Activated CD8-positive, alpha-beta memory T cell treated with anti-CD3 and anti-CD28 coated beads, Interleukin-2, amount 50 U/mL, for 24 hours (primary cell): ENCODE results near the gene RMRP.
A peak's percentile ranks its signal among the peaks of the same experiment; 100 is the strongest.

ENCODE experiments used
- DNase-seq: peaks from one replicate; pipeline ENCODE4 v3.0.0-alpha.2; 2020; ENCODE audit errors: extremely low read depth

RMRP gene

GRCh38 chr9:35657546-35658136 is at the start of gene RMRP:
Gene RMRP (minus strand): TSS chr9:35658019.
- peak; percentile 87 for DNase-seq

- DNase-seq, result no peak
Measured at GRCh38 chr9:35706951-35707350, 49.1 kb upstream of the RMRP start.

- no peak for DNase-seq
Measured at GRCh38 chr9:35705836-35706430, 48.1 kb upstream of the RMRP start.

GRCh38 chr9:35705372-35705771 is 47.6 kb upstream of the RMRP start:
- DNase-seq, result no peak

- no peak for DNase-seq
Measured at GRCh38 chr9:35703906-35704672, 46.3 kb upstream of the RMRP start.

- DNase-seq, result no peak
Measured at GRCh38 chr9:35702696-35703095, 44.9 kb upstream of the RMRP start.

GRCh38 chr9:35700942-35701341 is 43.1 kb upstream of the RMRP start:
- DNase-seq, result no peak

GRCh38 chr9:35700031-35700430 is 42.2 kb upstream of the RMRP start:
- DNase-seq, result no peak

- DNase-seq, result no peak
Measured at GRCh38 chr9:35698231-35698630, 40.4 kb upstream of the RMRP start.

- no peak for DNase-seq
Measured at GRCh38 chr9:35697486-35697885, 39.7 kb upstream of the RMRP start.

- DNase-seq, result no peak
Measured at GRCh38 chr9:35696520-35697215, 38.8 kb upstream of the RMRP start.

- DNase-seq, result no peak
Measured at GRCh38 chr9:35695943-35696401, 38.2 kb upstream of the RMRP start.

GRCh38 chr9:35691757-35692301 is 34.0 kb upstream of the RMRP start:
- no peak for DNase-seq

- DNase-seq, result no peak
Measured at GRCh38 chr9:35691334-35691650, 33.5 kb upstream of the RMRP start.

GRCh38 chr9:35690614-35691333 is 33.0 kb upstream of the RMRP start:
- no peak for DNase-seq

- no peak for DNase-seq
Measured at GRCh38 chr9:35690294-35690613, 32.4 kb upstream of the RMRP start.

- DNase-seq, result no peak
Measured at GRCh38 chr9:35689542-35690293, 31.9 kb upstream of the RMRP start, which contains the start of gene TPM2. Gene TPM2 (minus strand): TSS chr9:35689925. CDS start chr9:35689817, 108 bp downstream.

GRCh38 chr9:35688558-35689541 is 31.0 kb upstream of the RMRP start:
- no peak for DNase-seq

- no peak for DNase-seq
Measured at GRCh38 chr9:35687972-35688557, 30.2 kb upstream of the RMRP start.
